ENCODE measurements around the gene CLDN7.

CLDN7 gene

GRCh38 chr17:7219812-7220592 lies 42.3 kb downstream of the CLDN7 start, which contains the start of the genes ACADVL and DLG4:
Gene ACADVL (plus strand): TSS chr17:7219938. CDS start chr17:7219985, 47 bp downstream.
Gene DLG4 (minus strand): TSS chr17:7219836.
- Histone ChIP-seq H3K36me3 (ENCODE audit: insufficient read depth, low read length) (peaks cover 29% of the 10 kb centered on the region), H3K27ac (ENCODE audit: low read depth, low read length) (peak within 1 kb of the TSS; percentile 95), H3K9me3 (ENCODE audit: low read length) (no peaks in the 10 kb centered on the region), H3K9ac (ENCODE audit: low read length) (peak within 1 kb of the TSS; percentile 88), H3K4me1 (ENCODE audit: insufficient read depth, low read length) (peaks cover 49% of the 10 kb centered on the region), H3K4me3 (ENCODE audit: low read depth in 1 of 2, low read length in 2 of 2) (peak within 1 kb of the TSS; percentile 84 to 96), H3K27me3 (ENCODE audit: control insufficient read depth in 1 of 2, insufficient read depth in 2 of 2, low read length in 2 of 2) (no peaks in the 10 kb centered on the region)

DNA sequence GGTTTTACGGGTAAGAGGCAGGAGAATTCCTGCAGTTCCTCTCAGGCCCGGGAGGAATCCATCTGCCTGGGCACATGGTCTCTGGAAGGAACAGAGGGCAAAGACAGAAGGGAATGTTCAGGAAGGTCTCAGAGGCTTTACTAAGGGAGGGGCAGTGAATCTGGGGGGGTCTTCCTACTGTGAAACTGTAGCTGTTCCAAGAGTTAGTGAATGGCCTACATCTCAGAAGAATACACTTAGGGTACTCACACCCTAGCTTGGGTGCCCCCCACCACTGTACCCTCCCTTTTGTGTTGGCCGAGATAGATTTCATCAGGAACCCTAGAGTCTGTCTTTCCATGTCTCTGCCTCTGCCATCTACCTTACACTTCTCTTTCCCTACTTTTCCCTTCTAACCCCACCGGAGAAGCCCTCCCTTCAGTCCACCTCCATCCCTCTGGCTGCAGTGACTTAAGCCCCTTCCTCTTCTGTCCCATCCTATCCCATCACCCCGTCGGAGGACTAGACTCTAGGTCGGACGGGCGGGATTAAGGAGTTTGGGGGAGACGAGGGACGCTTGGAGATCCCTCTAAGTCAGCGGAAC lies 43.0 kb downstream of the CLDN7 start:
- H3K4me1 ChIP-seq (ENCODE audit: insufficient read depth, low read length) = peaks cover 49% of the 10 kb centered on the region
- H3K9ac ChIP-seq (ENCODE audit: low read length) = peak overlapping the region; percentile 88
- no peaks in the 10 kb centered on the region for H3K9me3 ChIP-seq (ENCODE audit: low read length)
- H3K36me3 ChIP-seq (ENCODE audit: insufficient read depth, low read length) = peaks cover 29% of the 10 kb centered on the region
- peak overlapping the region; percentile 84 to 96 for H3K4me3 ChIP-seq (ENCODE audit: low read depth in 1 of 2, low read length in 2 of 2)
- no peaks in the 10 kb centered on the region for H3K27me3 ChIP-seq (ENCODE audit: control insufficient read depth in 1 of 2, insufficient read depth in 2 of 2, low read length in 2 of 2)
- peak overlapping the region; percentile 95 for H3K27ac ChIP-seq (ENCODE audit: low read depth, low read length)

DNA sequence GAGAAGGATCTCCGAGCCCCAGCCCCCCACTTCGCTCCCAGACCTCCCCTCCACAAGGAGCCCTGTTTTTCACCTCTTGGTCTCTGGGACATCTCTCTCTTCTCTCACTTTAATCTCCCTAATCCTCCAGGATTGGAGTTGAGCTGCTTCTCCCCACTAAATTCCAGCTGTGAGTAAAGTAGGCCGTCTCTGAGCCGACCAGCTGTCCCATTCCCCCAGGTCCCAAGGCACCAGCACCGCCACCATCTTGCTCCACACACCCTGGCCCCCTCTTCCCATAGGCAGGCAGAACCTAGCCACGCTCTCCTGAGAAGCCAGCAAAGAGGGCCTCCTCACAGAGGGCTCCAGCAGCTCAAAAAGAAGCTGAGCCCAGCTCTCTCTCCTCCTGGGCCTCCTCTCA lies 43.5 kb downstream of the CLDN7 start:
- H3K9me3 ChIP-seq (ENCODE audit: low read length) = no peaks in the 10 kb centered on the region
- peaks cover 24% of the 10 kb centered on the region for H3K36me3 ChIP-seq (ENCODE audit: insufficient read depth, low read length)
- peak overlapping the region; percentile 88 for H3K9ac ChIP-seq (ENCODE audit: low read length)
- peak overlapping the region; percentile 95 for H3K27ac ChIP-seq (ENCODE audit: low read depth, low read length)
- peaks cover 53% of the 10 kb centered on the region for H3K4me1 ChIP-seq (ENCODE audit: insufficient read depth, low read length)
- H3K4me3 ChIP-seq (ENCODE audit: low read depth in 1 of 2, low read length in 2 of 2) = peak overlapping the region in 1 of 2 donors; percentile 79
- no peaks in the 10 kb centered on the region for H3K27me3 ChIP-seq (ENCODE audit: control insufficient read depth in 1 of 2, insufficient read depth in 2 of 2, low read length in 2 of 2)

- peak overlapping the region in 1 of 2 donors; percentile 79 for H3K4me3 ChIP-seq (ENCODE audit: low read depth in 1 of 2, low read length in 2 of 2)
- H3K27me3 ChIP-seq (ENCODE audit: control insufficient read depth in 1 of 2, insufficient read depth in 2 of 2, low read length in 2 of 2) = no peaks in the 10 kb centered on the region
- peak overlapping the region; percentile 86 for H3K9ac ChIP-seq (ENCODE audit: low read length)
- peaks cover 58% of the 10 kb centered on the region for H3K4me1 ChIP-seq (ENCODE audit: insufficient read depth, low read length)
- no peaks in the 10 kb centered on the region for H3K9me3 ChIP-seq (ENCODE audit: low read length)
- peak overlapping the region; percentile 77 for H3K27ac ChIP-seq (ENCODE audit: low read depth, low read length)
- peaks cover 18% of the 10 kb centered on the region for H3K36me3 ChIP-seq (ENCODE audit: insufficient read depth, low read length)
Observed at GRCh38 chr17:7218166-7218565, 44.1 kb downstream of the CLDN7 start.

- Histone ChIP-seq H3K27me3 (ENCODE audit: control insufficient read depth in 1 of 2, insufficient read depth in 2 of 2, low read length in 2 of 2) (no peaks in the 10 kb centered on the region), H3K27ac (ENCODE audit: low read depth, low read length) (peak overlapping the region; percentile 83), H3K9me3 (ENCODE audit: low read length) (no peaks in the 10 kb centered on the region), H3K9ac (ENCODE audit: low read length) (peak overlapping the region; percentile 86), H3K36me3 (ENCODE audit: insufficient read depth, low read length) (peaks cover 10% of the 10 kb centered on the region), H3K4me1 (ENCODE audit: insufficient read depth, low read length) (peaks cover 60% of the 10 kb centered on the region), H3K4me3 (ENCODE audit: low read depth in 1 of 2, low read length in 2 of 2) (peak overlapping the region; percentile 66 to 79)
Observed at GRCh38 chr17:7217113-7217987, 44.9 kb downstream of the CLDN7 start.

GRCh38 chr17:7216242-7217112 lies 45.8 kb downstream of the CLDN7 start:
- Histone ChIP-seq H3K9ac (ENCODE audit: low read length) (peak overlapping the region; percentile 61), H3K4me1 (ENCODE audit: insufficient read depth, low read length) (peaks cover 65% of the 10 kb centered on the region), H3K4me3 (ENCODE audit: low read depth in 1 of 2, low read length in 2 of 2) (peak overlapping the region; percentile 53 to 66), H3K9me3 (ENCODE audit: low read length) (no peaks in the 10 kb centered on the region), H3K27me3 (ENCODE audit: control insufficient read depth in 1 of 2, insufficient read depth in 2 of 2, low read length in 2 of 2) (no peaks in the 10 kb centered on the region), H3K27ac (ENCODE audit: low read depth, low read length) (peak overlapping the region; percentile 83), H3K36me3 (ENCODE audit: insufficient read depth, low read length) (peaks cover 6% of the 10 kb centered on the region)

DNA sequence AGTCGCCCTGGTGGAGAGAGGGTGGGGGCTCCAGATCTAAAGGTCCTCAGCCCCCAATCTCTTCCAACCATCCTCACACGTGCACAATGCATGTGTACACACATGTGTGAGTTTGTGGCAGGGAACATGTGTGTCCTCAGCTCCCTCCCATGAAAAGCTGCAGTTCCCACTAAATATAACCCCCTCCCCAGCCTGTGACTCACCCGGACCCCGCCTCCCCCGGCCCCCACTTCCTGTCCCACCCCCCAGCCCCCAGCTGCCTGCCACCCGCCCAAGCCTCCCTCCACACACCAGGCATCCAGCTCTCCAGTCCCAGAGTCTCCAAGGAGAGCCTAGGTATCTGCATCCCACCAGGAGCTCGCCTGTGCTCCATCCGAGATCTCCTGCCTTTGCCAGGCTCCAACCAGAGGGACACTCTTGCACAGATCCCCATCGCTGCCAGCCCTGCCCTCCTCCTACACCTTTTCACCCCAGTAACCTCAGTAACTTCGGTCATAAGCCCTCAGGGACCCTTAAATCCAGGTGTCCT lies 46.6 kb downstream of the CLDN7 start:
- H3K9ac ChIP-seq (ENCODE audit: low read length) = peak overlapping the region; percentile 61
- peak overlapping the region in 1 of 2 donors; percentile 85 for H3K4me3 ChIP-seq (ENCODE audit: low read depth in 1 of 2, low read length in 2 of 2)
- peak overlapping the region; percentile 61 for H3K27ac ChIP-seq (ENCODE audit: low read depth, low read length)
- H3K36me3 ChIP-seq (ENCODE audit: insufficient read depth, low read length) = no peaks in the 10 kb centered on the region
- no peaks in the 10 kb centered on the region for H3K27me3 ChIP-seq (ENCODE audit: control insufficient read depth in 1 of 2, insufficient read depth in 2 of 2, low read length in 2 of 2)
- H3K9me3 ChIP-seq (ENCODE audit: low read length) = no peaks in the 10 kb centered on the region
- peaks cover 58% of the 10 kb centered on the region for H3K4me1 ChIP-seq (ENCODE audit: insufficient read depth, low read length)

- Histone ChIP-seq H3K27ac (ENCODE audit: low read depth, low read length) (peak overlapping the region; percentile 50), H3K36me3 (ENCODE audit: insufficient read depth, low read length) (no peaks in the 10 kb centered on the region), H3K4me1 (ENCODE audit: insufficient read depth, low read length) (peaks cover 53% of the 10 kb centered on the region), H3K9ac (ENCODE audit: low read length) (no peak overlapping the region), H3K9me3 (ENCODE audit: low read length) (no peaks in the 10 kb centered on the region), H3K4me3 (ENCODE audit: low read depth in 1 of 2, low read length in 2 of 2) (peak overlapping the region in 1 of 2 donors; percentile 85), H3K27me3 (ENCODE audit: control insufficient read depth in 1 of 2, insufficient read depth in 2 of 2, low read length in 2 of 2) (no peaks in the 10 kb centered on the region)
Observed at GRCh38 chr17:7215136-7215638, 47.1 kb downstream of the CLDN7 start.

GRCh38 chr17:7214300-7215135 lies 47.8 kb downstream of the CLDN7 start:
- no peaks in the 10 kb centered on the region for H3K27me3 ChIP-seq (ENCODE audit: control insufficient read depth in 1 of 2, insufficient read depth in 2 of 2, low read length in 2 of 2)
- no peaks in the 10 kb centered on the region for H3K36me3 ChIP-seq (ENCODE audit: insufficient read depth, low read length)
- peak overlapping the region; percentile 39 to 85 for H3K4me3 ChIP-seq (ENCODE audit: low read depth in 1 of 2, low read length in 2 of 2)
- no peak overlapping the region for H3K9ac ChIP-seq (ENCODE audit: low read length)
- peak overlapping the region; percentile 90 for H3K27ac ChIP-seq (ENCODE audit: low read depth, low read length)
- peaks cover 52% of the 10 kb centered on the region for H3K4me1 ChIP-seq (ENCODE audit: insufficient read depth, low read length)
- no peaks in the 10 kb centered on the region for H3K9me3 ChIP-seq (ENCODE audit: low read length)

All from muscle layer of colon (tissue), 2 donors.